HepG2 (cell line): ENCODE measurements around the gene PRM3. TPM values are rescaled to one million over a fixed set of nuclear protein-coding genes. Genes with fewer than 3 reads are reported as not detected.

Experiments used
- ARHGAP35 ChIP-seq: sonication (generic); formaldehyde crosslinking; IDR thresholded peaks from 2 replicates; pipeline ENCODE4 v1.9.0; 2022; ENCODE audit warnings: mild to moderate bottlenecking, inconsistent platforms, moderate library complexity, missing genetic modification reagents, borderline replicate concordance
- DZIP1 ChIP-seq: sonication (generic); formaldehyde crosslinking; IDR thresholded peaks from 2 replicates; pipeline ENCODE4 v1.5.0; 2020; ENCODE audit warnings: mild to moderate bottlenecking, missing genetic modification reagents
- HDAC2 ChIP-seq: sonication (generic); formaldehyde crosslinking; IDR thresholded peaks from 2 replicates; pipeline ENCODE4 v1.4.0; 2020; ENCODE audit warnings: missing genetic modification reagents
- HMG20A ChIP-seq: IDR thresholded peaks from 2 replicates; pipeline ENCODE4 v1.6.1; 2016; ENCODE audit warnings: borderline replicate concordance
- HOXD1 ChIP-seq: sonication (generic); formaldehyde crosslinking; IDR thresholded peaks from 2 replicates; pipeline ENCODE4 v1.5.0; 2020; ENCODE audit warnings: missing genetic modification reagents
- ISX ChIP-seq: sonication (generic); formaldehyde crosslinking; conservative IDR thresholded peaks from 2 replicates; pipeline ENCODE4 v1.5.0; 2020; ENCODE audit warnings: missing genetic modification reagents
- JARID2 ChIP-seq: sonication (generic); formaldehyde crosslinking; IDR thresholded peaks from 2 replicates; pipeline ENCODE4 v1.8.1; 2023; ENCODE audit warnings: missing genetic modification reagents, inconsistent platforms; ENCODE audit not compliant: insufficient replicate concordance
- JDP2 ChIP-seq: sonication (generic); formaldehyde crosslinking; IDR thresholded peaks from 2 replicates; pipeline ENCODE4 v1.8.1; 2022; ENCODE audit warnings: missing genetic modification reagents, borderline replicate concordance
- JUND ChIP-seq: sonication (generic); formaldehyde crosslinking; IDR thresholded peaks from 2 replicates; pipeline ENCODE4 v1.8.0; 2022; ENCODE audit warnings: mild to moderate bottlenecking, missing genetic modification reagents
- KLF16 ChIP-seq, 2 experiments: sonication (generic) in 1 of 2; formaldehyde crosslinking in 1 of 2; IDR thresholded peaks; 2 replicates each; pipeline versions ENCODE4 v1.6.1 to v1.8.0; 2016 to 2023; ENCODE audit warnings: missing genetic modification reagents in 2 of 2, missing compliant biosample characterization in 1 of 2
- RBFOX2 ChIP-seq: fragments of 200-400 bp; formaldehyde crosslinking; IDR thresholded peaks from 2 replicates; pipeline ENCODE4 v1.6.1; 2017; ENCODE audit warnings: low read depth, mild to moderate bottlenecking, low read length
- RORA ChIP-seq: sonication (generic); formaldehyde crosslinking; IDR thresholded peaks from 2 replicates; pipeline ENCODE4 v1.5.0; 2020; ENCODE audit warnings: mild to moderate bottlenecking, missing genetic modification reagents, moderate library complexity
- RXRB ChIP-seq: IDR thresholded peaks from 2 replicates; pipeline ENCODE4 v1.6.1; 2016; ENCODE audit warnings: borderline replicate concordance, missing genetic modification reagents, missing compliant biosample characterization
- SALL1 ChIP-seq: sonication (generic); formaldehyde crosslinking; IDR thresholded peaks from 2 replicates; pipeline ENCODE4 v1.8.0; 2022; ENCODE audit warnings: mild to moderate bottlenecking, missing genetic modification reagents
- SKIL ChIP-seq: sonication (generic); formaldehyde crosslinking; IDR thresholded peaks from 2 replicates; pipeline ENCODE4 v1.8.0; 2022; ENCODE audit warnings: missing genetic modification reagents, mild to moderate bottlenecking, moderate library complexity, borderline replicate concordance
- STAT6 ChIP-seq: sonication (generic); formaldehyde crosslinking; IDR thresholded peaks from 2 replicates; pipeline ENCODE4 v1.4.0; 2020; ENCODE audit warnings: missing genetic modification reagents, mild to moderate bottlenecking, borderline replicate concordance
- ZEB1 ChIP-seq: IDR thresholded peaks from 2 replicates; pipeline ENCODE4 v1.6.1; 2012; ENCODE audit warnings: mild to moderate bottlenecking, low read depth, inconsistent platforms; ENCODE audit not compliant: insufficient replicate concordance
- ZFP37 ChIP-seq: sonication (generic); formaldehyde crosslinking; IDR thresholded peaks from 2 replicates; pipeline ENCODE4 v1.4.0; 2020; ENCODE audit warnings: missing genetic modification reagents, borderline replicate concordance
- ZMYM4 ChIP-seq: sonication (generic); formaldehyde crosslinking; IDR thresholded peaks from 2 replicates; pipeline ENCODE4 v1.8.1; 2023; ENCODE audit warnings: mild to moderate bottlenecking, missing genetic modification reagents
- ZNF550 ChIP-seq: sonication (generic); formaldehyde crosslinking; IDR thresholded peaks from 2 replicates; pipeline ENCODE4 v1.4.0; 2020; ENCODE audit warnings: mild to moderate bottlenecking, missing genetic modification reagents, borderline replicate concordance
- ZNF776 ChIP-seq: sonication (generic); formaldehyde crosslinking; IDR thresholded peaks from 2 replicates; pipeline ENCODE4 v1.4.0; 2020; ENCODE audit warnings: mild to moderate bottlenecking, missing genetic modification reagents
- polyA plus RNA-seq, 8 experiments: library from polyadenylated mRNA; depleted of rRNA in 3 of 8; stranded (reverse) in 7 of 8; unstranded in 1 of 8; fragments of >200 nt; fragmentation: Illumina TruSeq in 4 of 8; extraction: Trizol in 4 of 8; gene quantifications; 2 replicates each; pipeline versions ENCODE4 v1.2.1 to v1.2.3, GENCODE V29; 2011 to 2016; ENCODE audit warnings: low read depth in 4 of 8, missing spikeins in 1 of 8, mixed read lengths in 1 of 8; ENCODE audit not compliant: insufficient read depth in 1 of 8
- total RNA-seq, 5 experiments: library from RNA; depleted of rRNA; stranded (reverse); fragments of >200 nt; fragmentation: Illumina TruSeq; extraction: Trizol; gene quantifications; 2 replicates each; pipeline ENCODE4 v1.2.3, GENCODE V29; 2016; ENCODE audit warnings: low read depth in 1 of 5

The PRM3 gene
- total and polyA plus RNA-seq, 2 of the 13 experiments (the other 11 are each of a cell fraction or from before 2014, with no cell fraction given) = not detected

GRCh38 chr16:11308493-11309283 lies 35.3 kb upstream of the PRM3 start (continued):
- TF ChIP-seq RXRB (peak; percentile 62), ZFP37 (CRISPR knock-in tag) (0 out of 2 replicates have a peak, but pooled peaks have one; percentile 13), ZEB1 (peak; percentile 53), HDAC2 (CRISPR knock-in tag) (peak; percentile 88), JARID2 (CRISPR knock-in tag) (no peak), ARHGAP35 (no peak), ZNF776 (peak; percentile 25; the same call in 1 of the 2 replicates), SALL1 (peak; percentile 86), ZNF550 (0 out of 2 replicates have a peak, but pooled peaks have one; percentile 28), KLF16 (CRISPR knock-in tag; IDR thresholded peaks at IDR 0.05) (peak in 1 of 2 experiments; percentile 2; a peak in 1 of 4 replicates), ISX (CRISPR knock-in tag) (no peak), HMG20A (CRISPR knock-in tag) (peak; percentile 66; the same call in 1 of the 2 replicates), SKIL (CRISPR knock-in tag) (0 out of 2 replicates have a peak, but pooled peaks have one; percentile 56), JUND (CRISPR knock-in tag) (peak; percentile 49; the same call in 1 of the 2 replicates), RORA (no peak), DZIP1 (CRISPR knock-in tag) (peak; percentile 97), ZMYM4 (CRISPR knock-in tag) (peak; percentile 69; the same call in 1 of the 2 replicates), STAT6 (CRISPR knock-in tag) (no peak), JDP2 (CRISPR knock-in tag) (no peak), HOXD1 (CRISPR knock-in tag) (0 out of 2 replicates have a peak, but pooled peaks have one; percentile 36), RBFOX2 (peak; percentile 69)
